OCI-LY1 (cell line): ENCODE data around the gene NSUN3.

Experiments
- CTCF ChIP-seq: fragments of 200-600 bp; sonication (generic), shearing (Covaris generic); IDR thresholded peaks from 2 replicates; pipeline ENCODE4 v1.5.1; 2017; ENCODE audit warnings: mild to moderate bottlenecking, antibody characterized with exemption, low read length, moderate library complexity, mixed read lengths
- EZH2 ChIP-seq: fragments of 200-600 bp; sonication (generic), shearing (Covaris generic); IDR thresholded peaks from 2 replicates; pipeline ENCODE4 v1.8.0; 2017; ENCODE audit warnings: borderline replicate concordance, mixed run types, mild to moderate bottlenecking, antibody characterized with exemption, low read length, moderate library complexity, mixed read lengths

GRCh38 chr3:94106268-94106667 is 43.4 kb downstream of the NSUN3 start:
- no peak for TF ChIP-seq CTCF
- TF ChIP-seq EZH2 = no peak
